GM13977 (cell line): Measurements from ENCODE around the gene TTC9C.

Source experiments
- DNase-seq: peaks from one replicate; pipeline ENCODE4 v3.0.0; 2012; ENCODE audit warnings: low spot score
- CTCF ChIP-seq: IDR thresholded peaks from 2 replicates; pipeline ENCODE4 v1.5.1; 2012; ENCODE audit warnings: mild to moderate bottlenecking, control low read depth; ENCODE audit not compliant: insufficient read depth; ENCODE audit errors: extremely low read depth, missing control alignments
- in situ Hi-C: fragments of 300-500 bp; cut with MboI; formaldehyde crosslinking; loops from one replicate; pipeline ENCODE4 v1.12.0; 2022; ENCODE audit warnings: low sequenced_read_pairs, low pct_unique_long_range_greater_than_20kb, mixed read lengths, inconsistent platforms; ENCODE audit not compliant: unreplicated experiment

TTC9C gene

GRCh38 chr11:62719302-62719978 is 8.8 kb upstream of the TTC9C start:
- in situ Hi-C loops = no loop called here
- TF ChIP-seq CTCF = no peak

GRCh38 chr11:62721994-62722393 is 6.3 kb upstream of the TTC9C start:
- no peak for DNase-seq
- TF ChIP-seq CTCF = no peak
- in situ Hi-C loops = no loop called here

More at GRCh38 chr11:62719302-62719978, 8.8 kb upstream of the TTC9C start:
- DNase-seq = no peak

- in situ Hi-C loops = no loop called here
- TF ChIP-seq CTCF = no peak
- no peak for DNase-seq
Measured at GRCh38 chr11:62724171-62724570, 4.1 kb upstream of the TTC9C start.

GRCh38 chr11:62725646-62726045 is 2.6 kb upstream of the TTC9C start:
- TF ChIP-seq CTCF = no peak
- in situ Hi-C loops = no loop called here
- DNase-seq = no peak

- no peak for DNase-seq
- in situ Hi-C loops = no loop called here
- no peak for TF ChIP-seq CTCF
Measured at GRCh38 chr11:62726156-62726914, 2.0 kb upstream of the TTC9C start.

GRCh38 chr11:62726915-62727164 is 1.4 kb upstream of the TTC9C start:
- TF ChIP-seq CTCF = no peak
- DNase-seq = no peak
- in situ Hi-C loops = no loop called here
